ENCODE results near the gene NAXD.

DNA sequence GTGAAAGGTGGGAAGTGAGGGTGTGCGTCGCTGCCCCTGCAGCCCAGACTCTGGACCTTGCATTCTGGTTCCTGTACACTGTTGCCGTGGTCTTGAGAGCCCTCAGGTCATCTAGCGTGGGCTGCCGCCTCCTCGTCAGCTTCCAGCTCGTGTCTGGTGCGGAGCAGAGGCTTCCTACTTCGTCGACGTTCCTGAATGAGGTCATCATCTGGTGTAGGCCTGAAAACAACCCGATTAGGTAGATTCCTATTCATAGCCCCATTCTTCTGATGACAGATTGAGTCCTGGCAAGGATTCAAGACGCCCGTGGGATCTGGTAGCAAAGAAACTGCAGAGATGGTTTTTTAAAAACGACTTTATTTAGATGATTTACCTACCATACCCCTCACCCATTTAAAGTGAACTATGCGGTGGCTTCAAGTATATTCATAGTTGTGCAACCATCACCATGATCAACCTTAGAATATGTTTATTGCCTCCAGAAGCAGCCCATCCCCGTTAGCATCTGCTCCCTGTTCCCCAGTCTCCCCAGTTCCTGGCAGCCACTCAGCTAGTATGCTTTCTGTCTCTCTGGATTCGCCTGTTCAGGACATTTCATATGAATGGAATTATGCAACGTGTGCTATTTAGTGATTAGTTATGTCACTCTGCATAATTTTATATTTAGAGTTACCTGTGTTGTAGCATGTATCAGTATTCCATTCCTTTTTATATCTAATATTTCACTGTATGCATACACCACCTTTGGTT lies 13.8 kb downstream of the NAXD start:
- no peak for TF ChIP-seq CTCF (IDR thresholded peaks at IDR 0.05; ENCODE audit: poor library complexity, severe bottlenecking)
- no peak for TF ChIP-seq RAD21 (conservative IDR thresholded peaks at IDR 0.05)
- TF ChIP-seq EZH2 (IDR thresholded peaks at IDR 0.05; ENCODE audit: borderline replicate concordance, insufficient read depth, low read length, poor library complexity, severe bottlenecking), result no peak
- TF ChIP-seq EP300 (conservative IDR thresholded peaks at IDR 0.05; ENCODE audit: poor library complexity, severe bottlenecking), result no peak
- no peak for TF ChIP-seq SMC3 (conservative IDR thresholded peaks at IDR 0.05; ENCODE audit: poor library complexity)
- no peak for TF ChIP-seq TAF1 (IDR thresholded peaks at IDR 0.05; ENCODE audit: low read depth)
- TF ChIP-seq, protein P1, sequence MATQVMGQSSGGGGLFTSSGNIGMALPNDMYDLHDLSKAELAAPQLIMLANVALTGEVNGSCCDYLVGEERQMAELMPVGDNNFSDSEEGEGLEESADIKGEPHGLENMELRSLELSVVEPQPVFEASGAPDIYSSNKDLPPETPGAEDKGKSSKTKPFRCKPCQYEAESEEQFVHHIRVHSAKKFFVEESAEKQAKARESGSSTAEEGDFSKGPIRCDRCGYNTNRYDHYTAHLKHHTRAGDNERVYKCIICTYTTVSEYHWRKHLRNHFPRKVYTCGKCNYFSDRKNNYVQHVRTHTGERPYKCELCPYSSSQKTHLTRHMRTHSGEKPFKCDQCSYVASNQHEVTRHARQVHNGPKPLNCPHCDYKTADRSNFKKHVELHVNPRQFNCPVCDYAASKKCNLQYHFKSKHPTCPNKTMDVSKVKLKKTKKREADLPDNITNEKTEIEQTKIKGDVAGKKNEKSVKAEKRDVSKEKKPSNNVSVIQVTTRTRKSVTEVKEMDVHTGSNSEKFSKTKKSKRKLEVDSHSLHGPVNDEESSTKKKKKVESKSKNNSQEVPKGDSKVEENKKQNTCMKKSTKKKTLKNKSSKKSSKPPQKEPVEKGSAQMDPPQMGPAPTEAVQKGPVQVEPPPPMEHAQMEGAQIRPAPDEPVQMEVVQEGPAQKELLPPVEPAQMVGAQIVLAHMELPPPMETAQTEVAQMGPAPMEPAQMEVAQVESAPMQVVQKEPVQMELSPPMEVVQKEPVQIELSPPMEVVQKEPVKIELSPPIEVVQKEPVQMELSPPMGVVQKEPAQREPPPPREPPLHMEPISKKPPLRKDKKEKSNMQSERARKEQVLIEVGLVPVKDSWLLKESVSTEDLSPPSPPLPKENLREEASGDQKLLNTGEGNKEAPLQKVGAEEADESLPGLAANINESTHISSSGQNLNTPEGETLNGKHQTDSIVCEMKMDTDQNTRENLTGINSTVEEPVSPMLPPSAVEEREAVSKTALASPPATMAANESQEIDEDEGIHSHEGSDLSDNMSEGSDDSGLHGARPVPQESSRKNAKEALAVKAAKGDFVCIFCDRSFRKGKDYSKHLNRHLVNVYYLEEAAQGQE (IDR thresholded peaks at IDR 0.05; ENCODE audit: borderline replicate concordance), result no peak
- no peak for TF ChIP-seq MXI1 (conservative IDR thresholded peaks at IDR 0.05; ENCODE audit: poor library complexity, severe bottlenecking)
- no peak for TF ChIP-seq POLR2AphosphoS5 (IDR thresholded peaks at IDR 0.05)

All from neural cell (in vitro differentiated cells).